Stomach (tissue), 4 donors: Measurements from ENCODE around the gene SPP1.

Experiments
- CTCF ChIP-seq, 7 experiments: fragments of 450-650 bp in 4 of 7; fragments of 200-600 bp in 3 of 7; sonication (generic) in 3 of 7; IDR thresholded peaks; one replicate each; pipeline ENCODE4 v1.5.1; 2016 to 2019; ENCODE audit warnings: antibody characterized with exemption in 7 of 7, control low read depth in 2 of 7, mild to moderate bottlenecking in 1 of 7
- EP300 ChIP-seq: sonication (generic); formaldehyde crosslinking; IDR thresholded peaks from one replicate; pipeline ENCODE4 v1.6.1; 2017; ENCODE audit warnings: antibody characterized with exemption
- POLR2A ChIP-seq, 4 donors: fragments of 450-650 bp; IDR thresholded peaks; one replicate each; pipeline ENCODE4 v1.6.1; 2016; ENCODE audit warnings: antibody characterized with exemption in 4 of 4, control low read depth in 2 of 4, mild to moderate bottlenecking in 1 of 4, moderate library complexity in 1 of 4
- POLR2AphosphoS5 ChIP-seq, 3 donors: sonication (generic); formaldehyde crosslinking; IDR thresholded peaks; one replicate each; pipeline ENCODE4 v1.6.1; 2016; ENCODE audit warnings: antibody characterized with exemption in 3 of 3

GRCh38 chr4:88002786-88003185, 27.3 kb downstream of the SPP1 start:
- no peak for TF ChIP-seq CTCF (IDR thresholded peaks at IDR 0.05)
- no peak for TF ChIP-seq POLR2A (IDR thresholded peaks at IDR 0.05)
- no peak for TF ChIP-seq POLR2AphosphoS5 (IDR thresholded peaks at IDR 0.05)
- TF ChIP-seq EP300, result no peak
